Heart left ventricle (tissue), 13 donors: ENCODE results near the gene NAA25.

ENCODE experiments used
- POLR2A ChIP-seq, 2 donors: fragments of 450-650 bp; IDR thresholded peaks; one replicate each; pipeline ENCODE4 v1.6.1; 2017; ENCODE audit warnings: antibody characterized with exemption in 2 of 2, mild to moderate bottlenecking in 2 of 2, moderate library complexity in 2 of 2
- TF ChIP-seq, protein P1 (sequence below), 12 donors: fragments of 200-600 bp; sonication (generic) in 4 of 12; IDR thresholded peaks; one replicate each; pipeline versions ENCODE4 v1.5.0 to v1.8.0; 2018 to 2022; ENCODE audit warnings: antibody characterized with exemption in 12 of 12, mild to moderate bottlenecking in 5 of 12
- donor health status: ischemic (EF 13 %, LVEDD 7.1; RV severe dilation, severe dysfunction).
- donor health status: DM: no; HTN: yes; CAD: no.
- donor health status: DM: no; HTN: no; CAD: no.
- donor health status: ischemic (EF 25% LVEDD 6.9; RV normal size, moderate dysfunction).
- donor health status: ischemic (EF 25% LVEDD 5.7; RV mildly dilated, moderate dysfunction).
- donor health status: ischemic (EF 35%, LVEDD 5.7; RV mildly dilated, moderate dysfunction).
- donor health status: nonischemic (EF 11% LVEDD 7.7; RV severe dilation, severe dysfunction).
- donor health status: DM: yes; HTN: yes; CAD: no.
- donor health status: PGD.
- donor health status: ischemic (EF 29% LVEDD 5.4; RV normal size, mild dysfunction).
- donor health status: nonischemic (EF 23%, LVEDD 6.1; RV moderate dilation, normal function).

DNA sequence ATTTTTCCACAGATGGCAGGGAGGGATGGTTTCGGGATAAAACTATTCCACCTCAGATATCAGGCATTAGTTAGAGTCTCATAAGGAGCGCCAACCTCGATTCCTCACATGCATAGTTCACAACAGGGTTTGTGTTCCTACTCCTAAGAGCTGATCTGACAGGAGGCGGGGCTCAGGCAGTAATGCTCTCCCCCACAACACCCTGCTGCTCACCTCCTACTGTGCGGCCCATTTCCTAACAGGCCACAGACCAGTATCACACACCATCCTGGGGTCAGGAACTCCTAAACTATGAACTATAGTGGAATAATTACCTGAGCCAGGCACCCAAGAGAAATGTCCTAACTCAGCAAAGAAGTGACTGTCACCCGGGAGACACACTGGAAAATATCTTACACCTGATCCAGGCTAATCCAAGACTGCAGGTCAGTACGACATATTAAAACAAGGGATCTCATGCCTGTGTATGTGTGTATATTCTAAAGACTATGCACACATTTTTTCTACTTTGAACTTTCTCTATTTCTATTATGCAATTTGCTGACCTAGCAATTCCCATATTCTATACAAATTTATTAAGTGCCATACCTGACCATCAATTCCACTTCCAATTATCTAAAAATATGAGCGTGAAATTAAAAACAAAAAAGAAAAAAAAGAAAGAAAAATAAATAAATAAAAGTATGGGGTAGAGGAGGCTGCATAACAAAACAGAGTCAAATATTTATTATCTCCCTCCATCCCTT lies 4.7 kb downstream of the NAA25 start:
- TF ChIP-seq, protein P1, sequence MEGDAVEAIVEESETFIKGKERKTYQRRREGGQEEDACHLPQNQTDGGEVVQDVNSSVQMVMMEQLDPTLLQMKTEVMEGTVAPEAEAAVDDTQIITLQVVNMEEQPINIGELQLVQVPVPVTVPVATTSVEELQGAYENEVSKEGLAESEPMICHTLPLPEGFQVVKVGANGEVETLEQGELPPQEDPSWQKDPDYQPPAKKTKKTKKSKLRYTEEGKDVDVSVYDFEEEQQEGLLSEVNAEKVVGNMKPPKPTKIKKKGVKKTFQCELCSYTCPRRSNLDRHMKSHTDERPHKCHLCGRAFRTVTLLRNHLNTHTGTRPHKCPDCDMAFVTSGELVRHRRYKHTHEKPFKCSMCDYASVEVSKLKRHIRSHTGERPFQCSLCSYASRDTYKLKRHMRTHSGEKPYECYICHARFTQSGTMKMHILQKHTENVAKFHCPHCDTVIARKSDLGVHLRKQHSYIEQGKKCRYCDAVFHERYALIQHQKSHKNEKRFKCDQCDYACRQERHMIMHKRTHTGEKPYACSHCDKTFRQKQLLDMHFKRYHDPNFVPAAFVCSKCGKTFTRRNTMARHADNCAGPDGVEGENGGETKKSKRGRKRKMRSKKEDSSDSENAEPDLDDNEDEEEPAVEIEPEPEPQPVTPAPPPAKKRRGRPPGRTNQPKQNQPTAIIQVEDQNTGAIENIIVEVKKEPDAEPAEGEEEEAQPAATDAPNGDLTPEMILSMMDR (IDR thresholded peaks at IDR 0.05), result no peak
- TF ChIP-seq POLR2A (IDR thresholded peaks at IDR 0.05), result no peak
